ENCODE measurements around the gene TBATA. TPM values are rescaled to one million over a fixed set of nuclear protein-coding genes. Genes with fewer than 3 reads are reported as not detected.

The TBATA gene
- total RNA-seq, 1 experiment from 2014 or later, result not detected

DNA sequence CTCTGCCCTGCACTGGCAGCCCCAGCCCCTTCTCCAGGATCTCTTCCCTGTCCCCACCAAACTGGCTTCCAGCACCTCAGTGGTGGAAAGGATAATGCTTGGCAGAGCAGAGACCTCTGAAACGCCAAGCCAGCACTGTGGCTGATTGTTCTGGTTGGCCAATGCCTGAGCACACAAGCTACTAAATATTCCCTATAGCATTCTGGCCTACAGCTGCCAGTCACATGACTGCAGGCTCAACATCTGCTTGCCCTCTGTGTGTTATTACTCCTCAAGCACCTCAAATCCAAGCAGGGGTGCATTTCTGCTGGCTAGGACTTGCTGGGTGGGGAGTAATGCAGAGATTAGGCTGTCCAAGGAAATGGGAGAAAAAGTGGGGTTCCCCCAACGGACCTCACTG lies 6.1 kb downstream of the TBATA start:
- BruUV-seq (replicated peaks), result no TSS peak
- DNase-seq (no peak), ATAC-seq (no peak; the same call in 1 of the 2 replicates)
- Histone ChIP-seq H3K36me3 (ENCODE audit: low read depth, low read length) (no peaks in the 10 kb centered on the region), H4K20me1 (ENCODE audit: low read length) (no peaks in the 10 kb centered on the region), H3K9ac (ENCODE audit: low read length) (no peak overlapping the region), H3K4me2 (ENCODE audit: low read length) (no peak overlapping the region), H3K27ac (ENCODE audit: low read length) (no peak overlapping the region), H3K4me1 (ENCODE audit: insufficient read depth, low read length) (peaks cover 12% of the 10 kb centered on the region), H3K27me3 (ENCODE audit: low read length) (0 out of 2 replicates have a peak, but pooled peaks cover 3% of the 10 kb centered on the region), H3K4me3 (ENCODE audit: low read length) (no peak overlapping the region), H2AFZ (ENCODE audit: low read length) (no peak overlapping the region), H3K9me3 (ENCODE audit: low read length) (no peaks in the 10 kb centered on the region), H3F3A (ENCODE audit: low read length, unreplicated experiment) (no peaks in the 10 kb centered on the region), H3K9me2 (replicated peaks; ENCODE audit: low read length) (no peaks in the 10 kb centered on the region), H3K79me2 (ENCODE audit: low read length) (no peaks in the 10 kb centered on the region)
- intact Hi-C loops (cut with micrococcal nuclease), result no loop called here
- POLR2A ChIA-PET (ENCODE audit: unreplicated experiment), result no interaction called here
- TF ChIP-seq EZH2 (IDR thresholded peaks at IDR 0.05; ENCODE audit: low read length, unreplicated experiment) (no peak), EZH2phosphoT487 (IDR thresholded peaks at IDR 0.05; ENCODE audit: borderline replicate concordance, low read length) (no peak)
- TF ChIP-seq, protein P1, sequence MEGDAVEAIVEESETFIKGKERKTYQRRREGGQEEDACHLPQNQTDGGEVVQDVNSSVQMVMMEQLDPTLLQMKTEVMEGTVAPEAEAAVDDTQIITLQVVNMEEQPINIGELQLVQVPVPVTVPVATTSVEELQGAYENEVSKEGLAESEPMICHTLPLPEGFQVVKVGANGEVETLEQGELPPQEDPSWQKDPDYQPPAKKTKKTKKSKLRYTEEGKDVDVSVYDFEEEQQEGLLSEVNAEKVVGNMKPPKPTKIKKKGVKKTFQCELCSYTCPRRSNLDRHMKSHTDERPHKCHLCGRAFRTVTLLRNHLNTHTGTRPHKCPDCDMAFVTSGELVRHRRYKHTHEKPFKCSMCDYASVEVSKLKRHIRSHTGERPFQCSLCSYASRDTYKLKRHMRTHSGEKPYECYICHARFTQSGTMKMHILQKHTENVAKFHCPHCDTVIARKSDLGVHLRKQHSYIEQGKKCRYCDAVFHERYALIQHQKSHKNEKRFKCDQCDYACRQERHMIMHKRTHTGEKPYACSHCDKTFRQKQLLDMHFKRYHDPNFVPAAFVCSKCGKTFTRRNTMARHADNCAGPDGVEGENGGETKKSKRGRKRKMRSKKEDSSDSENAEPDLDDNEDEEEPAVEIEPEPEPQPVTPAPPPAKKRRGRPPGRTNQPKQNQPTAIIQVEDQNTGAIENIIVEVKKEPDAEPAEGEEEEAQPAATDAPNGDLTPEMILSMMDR (conservative IDR thresholded peaks at IDR 0.05; ENCODE audit: low read depth, low read length), result no peak
- CTCF ChIA-PET, result no interaction called here

DNA sequence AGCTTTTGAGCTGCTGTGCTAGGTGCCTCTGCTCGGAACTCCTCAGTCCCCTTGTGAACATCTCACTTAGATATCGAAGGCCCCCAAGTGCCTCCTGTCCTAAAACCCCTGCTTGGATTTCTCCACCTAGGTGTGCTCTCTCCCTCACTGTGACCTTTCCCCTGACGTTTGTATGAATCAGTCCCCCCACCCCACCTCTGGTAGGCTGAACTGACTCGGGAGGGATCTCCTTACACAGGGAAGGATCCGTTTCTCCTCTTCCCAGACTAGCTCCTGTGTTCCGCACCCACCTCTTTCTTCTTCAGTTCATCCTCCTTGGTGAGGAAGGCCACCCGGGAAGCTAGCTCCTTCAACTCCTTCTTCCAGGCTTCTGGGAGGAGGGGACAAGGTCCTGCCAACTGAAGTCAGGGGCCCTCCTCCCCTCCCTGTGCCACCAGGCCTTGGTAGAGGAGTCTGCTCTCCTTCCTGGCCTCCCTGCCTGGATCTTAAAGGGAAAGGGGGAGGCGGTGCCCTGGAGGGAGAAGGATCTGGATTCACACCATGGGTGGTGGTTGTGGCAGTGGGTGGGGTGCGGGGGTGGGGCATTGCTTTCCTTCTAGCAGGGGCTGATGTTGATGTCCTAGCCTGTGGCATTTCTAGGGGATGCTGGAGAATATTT lies 6.8 kb downstream of the TBATA start:
- POLR2A ChIA-PET (ENCODE audit: unreplicated experiment), result no interaction called here
- Histone ChIP-seq H3F3A (ENCODE audit: low read length, unreplicated experiment) (no peaks in the 10 kb centered on the region), H3K27me3 (ENCODE audit: low read length) (0 out of 2 replicates have a peak, but pooled peaks cover 3% of the 10 kb centered on the region), H3K4me2 (ENCODE audit: low read length) (peak overlapping the region; percentile 62), H3K9me3 (ENCODE audit: low read length) (no peaks in the 10 kb centered on the region), H2AFZ (ENCODE audit: low read length) (peak overlapping the region; percentile 72), H3K36me3 (ENCODE audit: low read depth, low read length) (no peaks in the 10 kb centered on the region), H3K4me1 (ENCODE audit: insufficient read depth, low read length) (peaks cover 12% of the 10 kb centered on the region), H3K27ac (ENCODE audit: low read length) (peak overlapping the region; percentile 31; the same call in 1 of the 2 replicates), H4K20me1 (ENCODE audit: low read length) (no peaks in the 10 kb centered on the region), H3K9ac (ENCODE audit: low read length) (no peak overlapping the region), H3K79me2 (ENCODE audit: low read length) (no peaks in the 10 kb centered on the region), H3K9me2 (replicated peaks; ENCODE audit: low read length) (no peaks in the 10 kb centered on the region), H3K4me3 (ENCODE audit: low read length) (no peak overlapping the region)
- intact Hi-C loops (cut with micrococcal nuclease), result no loop called here
- TF ChIP-seq EZH2 (IDR thresholded peaks at IDR 0.05; ENCODE audit: low read length, unreplicated experiment) (no peak), EZH2phosphoT487 (IDR thresholded peaks at IDR 0.05; ENCODE audit: borderline replicate concordance, low read length) (no peak)
- TF ChIP-seq, protein P1 (conservative IDR thresholded peaks at IDR 0.05; ENCODE audit: low read depth, low read length), result no peak
- CTCF ChIA-PET, result no interaction called here
- no TSS peak for BruUV-seq (replicated peaks)
- peak; percentile 60 for DNase-seq
- ATAC-seq, result peak; percentile 39

DNA sequence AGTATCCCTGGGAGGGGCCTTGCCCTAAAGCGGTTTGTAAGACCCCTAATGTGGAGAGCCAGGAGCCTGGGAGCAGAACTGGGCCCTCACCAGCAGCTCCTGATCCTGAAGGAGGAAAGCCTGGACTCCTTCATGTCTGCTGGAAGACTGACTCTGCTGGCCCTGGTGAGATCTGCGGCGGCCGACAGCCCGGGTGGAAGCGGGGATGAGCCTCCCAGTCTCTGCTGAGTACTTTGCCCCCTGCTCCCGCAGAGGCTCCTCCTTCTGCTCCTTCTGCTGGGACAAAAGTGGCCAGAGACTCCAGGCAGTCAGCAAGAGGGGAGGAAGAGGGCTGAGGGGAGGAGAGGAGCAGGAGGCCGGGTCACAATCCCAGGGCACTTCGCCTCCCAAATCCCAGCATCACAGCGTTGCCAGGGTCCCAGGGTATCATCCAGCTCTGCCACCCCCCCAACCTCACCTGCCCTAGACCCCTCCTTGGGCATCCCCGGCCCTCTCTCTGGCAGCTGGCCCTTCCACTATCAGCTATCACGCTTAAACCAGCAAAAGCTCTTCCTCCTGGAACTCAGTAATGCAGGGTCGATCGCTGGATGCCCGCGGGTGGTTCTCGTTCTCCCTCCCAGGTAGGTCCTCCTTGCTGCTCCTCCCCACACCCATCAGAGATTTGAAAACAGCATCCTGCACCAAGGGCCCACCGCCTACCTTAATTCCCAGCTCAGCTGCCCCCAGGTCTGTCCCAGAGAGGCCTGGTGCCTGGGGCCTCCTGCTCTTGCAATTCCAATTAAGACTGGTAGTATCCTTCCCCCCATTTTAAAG lies 7.9 kb downstream of the TBATA start:
- ATAC-seq (no peak), DNase-seq (no peak)
- Histone ChIP-seq H2AFZ (ENCODE audit: low read length) (no peak overlapping the region), H3K9me2 (replicated peaks; ENCODE audit: low read length) (no peaks in the 10 kb centered on the region), H4K20me1 (ENCODE audit: low read length) (no peaks in the 10 kb centered on the region), H3K27me3 (ENCODE audit: low read length) (no peaks in the 10 kb centered on the region), H3K36me3 (ENCODE audit: low read depth, low read length) (no peaks in the 10 kb centered on the region), H3K9me3 (ENCODE audit: low read length) (no peaks in the 10 kb centered on the region), H3K27ac (ENCODE audit: low read length) (no peak overlapping the region), H3F3A (ENCODE audit: low read length, unreplicated experiment) (no peaks in the 10 kb centered on the region), H3K4me2 (ENCODE audit: low read length) (no peak overlapping the region), H3K9ac (ENCODE audit: low read length) (no peak overlapping the region), H3K4me3 (ENCODE audit: low read length) (no peak overlapping the region), H3K79me2 (ENCODE audit: low read length) (no peaks in the 10 kb centered on the region), H3K4me1 (ENCODE audit: insufficient read depth, low read length) (peaks cover 12% of the 10 kb centered on the region)
- BruUV-seq (replicated peaks), result no TSS peak
- TF ChIP-seq, protein P1 (conservative IDR thresholded peaks at IDR 0.05; ENCODE audit: low read depth, low read length), result no peak
- TF ChIP-seq EZH2 (IDR thresholded peaks at IDR 0.05; ENCODE audit: low read length, unreplicated experiment), result no peak
- no peak for TF ChIP-seq EZH2phosphoT487 (IDR thresholded peaks at IDR 0.05; ENCODE audit: borderline replicate concordance, low read length)
- intact Hi-C loops (cut with micrococcal nuclease), result no loop called here
- CTCF ChIA-PET, result no interaction called here
- POLR2A ChIA-PET (ENCODE audit: unreplicated experiment), result no interaction called here

Data from PC-3 (cell line).